Activated naive CD4-positive, alpha-beta T cell treated with anti-CD3 and anti-CD28 coated beads for 36 hours (primary cell): ENCODE measurements around the gene CTDSPL2. TPM values are rescaled to one million over a fixed set of nuclear protein-coding genes. Genes with fewer than 3 reads are reported as not detected.

Source experiments
- CTCF ChIA-PET: fragments of 350-600 bp; sonication (Branson Sonifier 250); formaldehyde crosslinking; loops from one replicate; lab custom pipeline; 2021; ENCODE audit warnings: antibody characterized with exemption; lab: Charles Lee
- DNase-seq: peaks from one replicate; pipeline ENCODE4 v3.0.0-alpha.2; 2020
- H3K27ac Mint-ChIP-seq: one replicate; pipeline ENCODE4 v1.8.0; 2021; ENCODE audit warnings: mild to moderate bottlenecking, mixed read lengths
- H3K27me3 Mint-ChIP-seq: one replicate; pipeline ENCODE4 v1.8.0; 2021; ENCODE audit warnings: low read depth, mixed read lengths
- H3K36me3 Mint-ChIP-seq: one replicate; pipeline ENCODE4 v1.8.0; 2021; ENCODE audit warnings: low read depth, mixed read lengths
- H3K4me1 Mint-ChIP-seq: one replicate; pipeline ENCODE4 v1.8.0; 2021; ENCODE audit warnings: low read depth, mixed read lengths
- H3K4me3 Mint-ChIP-seq: one replicate; pipeline ENCODE4 v1.8.0; 2021; ENCODE audit warnings: mild to moderate bottlenecking, moderate library complexity, mixed read lengths
- H3K9me3 Mint-ChIP-seq: one replicate; pipeline ENCODE4 v1.8.0; 2021; ENCODE audit warnings: mixed read lengths
- intact Hi-C: fragments of 100-400 bp; cut with micrococcal nuclease; formaldehyde crosslinking; loops from one replicate; pipeline ENCODE4 v1.15.1; 2023
- total RNA-seq, 2 experiments: library from RNA; stranded (reverse); gene quantifications; one replicate each; pipeline ENCODE4 v1.2.3, GENCODE V29; 2021

The CTDSPL2 gene
- total RNA-seq, 2 experiments from 2014 or later: 61.8 to 63.7 TPM

DNA sequence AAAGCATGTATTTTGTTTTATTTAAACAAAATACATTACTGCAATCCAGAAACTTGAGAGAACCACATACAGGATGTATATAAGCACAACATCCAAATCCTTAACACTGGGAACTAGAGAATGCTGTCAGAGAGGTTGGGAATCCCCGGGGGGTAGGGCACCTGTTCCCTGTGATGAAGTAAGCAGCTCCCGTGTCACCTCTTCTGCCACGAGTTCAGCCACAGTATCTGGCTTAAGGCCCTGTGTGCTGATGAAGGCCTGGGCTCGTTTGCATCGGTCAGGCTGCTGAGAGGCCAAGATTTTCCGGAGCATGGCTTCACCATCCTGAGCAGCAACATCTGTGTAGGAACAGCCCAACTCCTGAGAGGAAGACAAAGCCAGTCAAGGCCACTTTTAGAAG lies 146.0 kb downstream of the CTDSPL2 start:
- no peaks in the 10 kb centered on the region for H3K9me3 Mint-ChIP-seq
- H3K27me3 Mint-ChIP-seq: no peaks in the 10 kb centered on the region
- no peak overlapping the region for H3K4me3 Mint-ChIP-seq
- H3K36me3 Mint-ChIP-seq: peaks cover 10% of the 10 kb centered on the region
- CTCF ChIA-PET: no interaction called here
- peaks cover 1% of the 10 kb centered on the region for H3K4me1 Mint-ChIP-seq
- no peak overlapping the region for H3K27ac Mint-ChIP-seq
- intact Hi-C loops: loop anchor here (10.0 kb wide), 1 partner anchor 451 kb away; the partner anchor contains the start of gene SORD
- no peak for DNase-seq

- H3K4me3 Mint-ChIP-seq: no peak overlapping the region
- peaks cover 10% of the 10 kb centered on the region for H3K36me3 Mint-ChIP-seq
- intact Hi-C loops: loop anchor here (5.0 to 10.0 kb wide), 2 partner anchors 343 to 450 kb away; partner anchors contain the start of gene SORD
- no peak for DNase-seq
- peak overlapping the region; percentile 21 for H3K27ac Mint-ChIP-seq
- no peaks in the 10 kb centered on the region for H3K9me3 Mint-ChIP-seq
- H3K27me3 Mint-ChIP-seq: no peaks in the 10 kb centered on the region
- peaks cover 5% of the 10 kb centered on the region for H3K4me1 Mint-ChIP-seq
- CTCF ChIA-PET: interaction anchor here (1.5 kb wide), 1 partner anchor 10 kb away, joined by 8 read pairs; no protein-coding TSS in a partner anchor
Observed at GRCh38 chr15:44574734-44575133, 147.3 kb downstream of the CTDSPL2 start.

Other genes with a start within 250 kb of the CTDSPL2 start
- gene FRMD5, start 232.4 kb upstream of the CTDSPL2 start, total RNA-seq: under 1 TPM; 0.37 to 0.50 TPM
- 10 to 100 TPM; 15.6 to 18.0 TPM for gene GOLM2, start 138.9 kb upstream of the CTDSPL2 start, total RNA-seq
- 10 to 100 TPM; 75.8 to 77.9 TPM for gene EIF3J, start 109.5 kb downstream of the CTDSPL2 start, total RNA-seq
- gene SPG11, start 236.0 kb downstream of the CTDSPL2 start, total RNA-seq: 10 to 100 TPM; 83.2 to 96.4 TPM